IPS DF 4.7 (cell line): Measurements from ENCODE around the gene DTX4.
A peak's percentile ranks its signal among the peaks of the same experiment; 100 is the strongest.
"Not testable (repeated sequence)": the region's sequence is repeated elsewhere in the genome, so short reads cannot be mapped to it uniquely, and the experiment has no call there.

Experiments
- DNase-seq: peaks from one replicate; pipeline ENCODE4 v3.0.0-alpha.2; 2013; ENCODE audit warnings: low spot score; ENCODE audit errors: extremely low read depth

DTX4 gene

DNA sequence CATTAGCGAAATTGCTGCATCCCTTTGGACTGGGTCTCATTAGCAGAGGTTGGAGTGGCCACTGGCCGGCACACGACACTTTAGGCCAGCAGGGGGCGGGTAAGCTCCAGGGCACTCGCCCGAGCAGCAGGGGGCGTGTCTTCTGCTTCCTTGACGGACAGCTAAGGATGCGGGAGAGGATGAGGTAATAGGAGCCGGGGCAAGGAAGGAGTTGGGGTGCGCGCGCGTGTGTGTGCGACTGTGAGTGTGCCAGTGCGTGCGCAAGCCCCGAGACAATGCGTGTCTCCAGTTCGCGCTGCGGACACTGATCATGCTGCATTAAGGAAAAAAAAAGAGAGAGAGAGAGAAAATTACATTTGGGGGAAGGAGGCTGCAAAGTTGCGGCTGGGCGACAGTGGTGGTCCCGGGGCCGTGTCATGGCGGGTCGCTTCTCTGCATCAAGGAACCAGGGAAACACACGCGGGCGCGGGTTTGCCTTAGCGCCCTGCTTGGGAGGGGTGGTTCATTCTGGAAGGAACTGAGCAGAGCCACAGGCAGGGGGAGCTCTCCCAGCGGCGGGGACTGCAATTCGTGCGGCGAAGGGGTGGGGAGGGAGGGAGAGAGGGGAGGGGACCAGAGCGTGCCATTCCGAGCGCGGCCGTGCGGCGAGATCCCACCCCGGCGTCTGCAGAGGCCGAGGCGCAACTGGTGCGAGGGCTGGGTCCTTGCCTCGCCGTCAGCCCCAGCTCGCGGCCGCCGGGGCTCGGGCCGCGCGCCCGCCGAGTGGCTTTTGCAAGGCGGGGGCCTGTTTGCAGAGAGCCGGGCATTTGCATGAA, at the start of gene DTX4:
DTX4 (plus strand) TSS at position 625 of the 815 bp plus-strand sequence. CDS start 464 bp downstream, outside the sequence.
- DNase-seq, result no peak

GRCh38 chr11:59135648-59136461, 36.1 kb upstream of the DTX4 start:
- DNase-seq, result peak; percentile 36

DNA sequence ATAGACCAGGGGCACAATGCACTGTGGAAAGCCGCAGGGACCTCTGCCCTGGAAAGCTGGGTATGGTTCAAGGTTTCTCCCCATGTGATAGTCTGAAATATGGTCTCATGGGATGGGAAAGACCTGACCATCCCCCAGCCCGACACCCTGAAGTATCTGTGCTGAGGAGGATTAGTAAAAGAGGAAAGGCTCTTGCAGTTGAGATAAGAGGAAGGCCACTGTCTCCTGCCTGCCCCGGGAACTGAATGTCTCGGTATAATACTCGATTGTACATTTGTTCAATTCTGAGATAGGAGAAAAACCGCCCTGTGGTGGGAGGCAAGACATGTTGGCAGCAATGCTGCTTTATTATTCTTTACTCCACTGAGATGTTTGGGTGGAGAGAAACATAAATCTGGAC, 35.4 kb upstream of the DTX4 start:
- not testable (repeated sequence) for DNase-seq

GRCh38 chr11:59137190-59137589, 34.7 kb upstream of the DTX4 start:
- no peak for DNase-seq

- DNase-seq, result no peak
Observed at GRCh38 chr11:59138643-59139042, 33.3 kb upstream of the DTX4 start.

- no peak for DNase-seq
Observed at GRCh38 chr11:59141191-59141590, 30.7 kb upstream of the DTX4 start.

GRCh38 chr11:59141673-59142460, 30.1 kb upstream of the DTX4 start:
- DNase-seq, result no peak

- DNase-seq, result peak; percentile 56
Observed at GRCh38 chr11:59142530-59143507, 29.1 kb upstream of the DTX4 start, which contains the start of gene FAM111A. TSS of gene FAM111A (plus strand) at chr11:59142856. CDS start at chr11:59148873, 6,017 bp downstream.

DNA sequence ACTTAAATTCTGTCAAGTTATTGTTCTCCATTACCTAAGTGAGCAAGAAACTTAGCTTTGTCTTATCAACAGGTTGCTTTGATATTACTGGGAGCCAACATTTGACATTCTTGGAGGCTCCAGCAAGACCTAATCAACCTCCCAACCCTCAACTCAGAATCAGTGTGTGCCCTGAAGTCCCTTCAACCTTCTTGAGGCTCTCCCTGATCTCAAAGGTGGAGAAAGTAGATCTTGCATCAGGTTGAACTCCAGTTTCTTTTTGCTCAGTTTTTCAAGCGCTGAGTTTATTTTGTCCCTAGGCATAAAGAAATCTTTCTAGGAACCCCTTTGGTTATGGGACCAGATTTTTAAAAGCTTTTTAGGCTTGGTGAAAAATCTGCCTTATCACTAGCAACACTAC, 27.8 kb upstream of the DTX4 start:
- no peak for DNase-seq

DNA sequence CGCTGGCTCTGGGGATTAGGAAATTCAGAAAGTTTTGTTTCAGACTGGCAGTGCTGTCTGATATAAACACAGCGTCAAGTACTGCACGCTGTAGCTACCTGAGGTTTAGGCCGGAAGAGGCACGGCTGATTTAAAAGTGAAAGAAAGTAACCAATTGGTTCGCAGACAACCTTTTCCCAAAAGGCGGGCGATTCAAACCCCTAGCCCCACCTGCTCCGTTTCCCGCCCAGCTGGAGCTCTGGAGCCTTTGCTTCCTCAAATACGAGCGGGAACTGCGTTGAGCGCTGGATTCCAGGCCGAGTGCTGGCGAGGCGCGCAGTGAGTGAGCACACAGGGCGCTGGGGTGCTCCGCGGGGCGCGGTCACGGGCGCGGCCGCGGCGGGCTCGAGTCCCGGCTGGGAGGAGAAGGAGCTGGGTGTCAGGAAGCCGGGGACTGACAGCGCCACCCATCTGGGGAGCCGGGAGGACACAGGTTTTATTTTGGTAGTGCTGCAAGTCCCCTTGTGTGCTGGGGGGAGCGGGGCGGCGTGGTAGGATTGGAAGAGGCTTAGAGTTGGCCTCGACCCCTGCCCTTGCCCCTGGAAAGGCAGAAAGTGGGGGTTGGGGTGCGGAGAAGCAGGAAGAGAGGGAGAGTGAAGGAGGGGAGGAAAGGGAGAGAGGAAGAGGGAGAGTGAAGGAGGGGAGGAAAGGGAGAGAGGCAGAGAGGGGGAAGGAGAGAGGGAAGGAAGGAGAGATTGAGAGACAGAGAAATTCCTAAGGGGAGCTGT, 27.2 kb upstream of the DTX4 start:
- DNase-seq, result peak; percentile 64

- DNase-seq, result no peak
Observed at GRCh38 chr11:59145534-59145933, 26.4 kb upstream of the DTX4 start.

- DNase-seq, result no peak
Observed at GRCh38 chr11:59151761-59152160, 20.2 kb upstream of the DTX4 start.

- DNase-seq, result no peak
Observed at GRCh38 chr11:59152312-59152951, 19.5 kb upstream of the DTX4 start.

DNA sequence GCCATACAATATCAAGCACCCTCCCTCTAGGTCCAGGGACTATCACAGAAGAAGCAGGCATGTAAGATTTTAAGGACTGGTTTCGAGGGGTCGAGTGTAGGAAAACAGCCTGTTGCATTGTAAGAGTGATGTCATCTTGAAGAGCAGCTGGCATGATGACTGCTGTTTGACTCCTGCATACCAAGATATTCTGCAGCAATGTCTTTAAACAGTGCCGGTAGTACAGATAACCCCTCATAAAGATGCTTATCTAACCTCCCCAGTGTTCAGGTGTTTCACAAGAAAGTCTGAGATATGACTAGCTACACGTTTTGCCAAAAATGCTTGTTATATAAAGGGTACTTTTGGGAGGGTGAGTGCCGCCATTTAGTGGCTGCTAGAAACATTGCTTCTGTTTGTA, 17.3 kb upstream of the DTX4 start:
- DNase-seq, result no peak

GRCh38 chr11:59157433-59157832, 14.5 kb upstream of the DTX4 start:
- no peak for DNase-seq

- DNase-seq, result no peak
Observed at GRCh38 chr11:59158206-59159068, 13.5 kb upstream of the DTX4 start.

DNA sequence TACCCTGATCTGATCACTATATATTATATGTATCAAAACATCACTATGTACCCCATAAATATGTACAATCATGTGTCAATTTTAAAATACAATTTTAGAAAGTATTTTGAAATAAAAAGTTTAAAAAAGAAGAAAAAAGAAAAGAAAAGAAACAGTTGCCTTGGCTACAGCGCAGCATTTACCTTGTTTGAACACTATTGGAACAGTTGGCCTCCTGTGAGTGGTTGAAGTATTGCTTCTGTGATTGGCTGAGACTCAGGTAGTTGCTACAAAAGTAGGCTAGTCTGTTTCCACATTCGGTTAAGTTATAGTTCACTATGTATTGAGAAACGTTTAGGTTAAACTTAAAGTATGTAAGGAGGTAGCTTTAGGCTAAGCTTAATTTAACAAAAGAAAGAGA, 7.9 kb upstream of the DTX4 start:
- DNase-seq, result no peak
